Measurements from ENCODE around the gene FBXO4. TPM values are rescaled to one million over a fixed set of nuclear protein-coding genes. Genes with fewer than 3 reads are reported as not detected.

The FBXO4 gene
- total and polyA plus RNA-seq, 2 of the 8 experiments (the other 6 are each of a cell fraction or from before 2014, with no cell fraction given): 0.60 to 0.88 TPM

DNA sequence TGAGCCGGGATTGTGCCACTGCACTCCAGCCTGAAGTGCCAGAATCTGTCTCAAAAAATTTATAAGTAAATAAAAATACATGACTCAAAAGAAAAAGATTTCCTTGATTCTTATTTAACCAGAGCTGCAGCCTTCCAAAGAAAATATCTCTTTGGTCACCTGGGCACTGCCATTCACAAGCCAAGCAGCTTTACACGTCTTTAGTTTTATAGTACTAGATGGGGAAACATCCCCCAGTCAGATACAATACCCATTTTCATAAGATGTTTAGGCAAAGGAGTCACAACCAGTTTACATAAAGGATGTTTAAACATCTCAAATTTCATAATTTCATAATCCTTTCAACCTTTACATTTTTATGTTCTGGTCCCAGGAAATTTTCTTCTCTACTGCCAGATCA is 41.1 kb upstream of the FBXO4 start (continued):
- TF ChIP-seq, protein P1, sequence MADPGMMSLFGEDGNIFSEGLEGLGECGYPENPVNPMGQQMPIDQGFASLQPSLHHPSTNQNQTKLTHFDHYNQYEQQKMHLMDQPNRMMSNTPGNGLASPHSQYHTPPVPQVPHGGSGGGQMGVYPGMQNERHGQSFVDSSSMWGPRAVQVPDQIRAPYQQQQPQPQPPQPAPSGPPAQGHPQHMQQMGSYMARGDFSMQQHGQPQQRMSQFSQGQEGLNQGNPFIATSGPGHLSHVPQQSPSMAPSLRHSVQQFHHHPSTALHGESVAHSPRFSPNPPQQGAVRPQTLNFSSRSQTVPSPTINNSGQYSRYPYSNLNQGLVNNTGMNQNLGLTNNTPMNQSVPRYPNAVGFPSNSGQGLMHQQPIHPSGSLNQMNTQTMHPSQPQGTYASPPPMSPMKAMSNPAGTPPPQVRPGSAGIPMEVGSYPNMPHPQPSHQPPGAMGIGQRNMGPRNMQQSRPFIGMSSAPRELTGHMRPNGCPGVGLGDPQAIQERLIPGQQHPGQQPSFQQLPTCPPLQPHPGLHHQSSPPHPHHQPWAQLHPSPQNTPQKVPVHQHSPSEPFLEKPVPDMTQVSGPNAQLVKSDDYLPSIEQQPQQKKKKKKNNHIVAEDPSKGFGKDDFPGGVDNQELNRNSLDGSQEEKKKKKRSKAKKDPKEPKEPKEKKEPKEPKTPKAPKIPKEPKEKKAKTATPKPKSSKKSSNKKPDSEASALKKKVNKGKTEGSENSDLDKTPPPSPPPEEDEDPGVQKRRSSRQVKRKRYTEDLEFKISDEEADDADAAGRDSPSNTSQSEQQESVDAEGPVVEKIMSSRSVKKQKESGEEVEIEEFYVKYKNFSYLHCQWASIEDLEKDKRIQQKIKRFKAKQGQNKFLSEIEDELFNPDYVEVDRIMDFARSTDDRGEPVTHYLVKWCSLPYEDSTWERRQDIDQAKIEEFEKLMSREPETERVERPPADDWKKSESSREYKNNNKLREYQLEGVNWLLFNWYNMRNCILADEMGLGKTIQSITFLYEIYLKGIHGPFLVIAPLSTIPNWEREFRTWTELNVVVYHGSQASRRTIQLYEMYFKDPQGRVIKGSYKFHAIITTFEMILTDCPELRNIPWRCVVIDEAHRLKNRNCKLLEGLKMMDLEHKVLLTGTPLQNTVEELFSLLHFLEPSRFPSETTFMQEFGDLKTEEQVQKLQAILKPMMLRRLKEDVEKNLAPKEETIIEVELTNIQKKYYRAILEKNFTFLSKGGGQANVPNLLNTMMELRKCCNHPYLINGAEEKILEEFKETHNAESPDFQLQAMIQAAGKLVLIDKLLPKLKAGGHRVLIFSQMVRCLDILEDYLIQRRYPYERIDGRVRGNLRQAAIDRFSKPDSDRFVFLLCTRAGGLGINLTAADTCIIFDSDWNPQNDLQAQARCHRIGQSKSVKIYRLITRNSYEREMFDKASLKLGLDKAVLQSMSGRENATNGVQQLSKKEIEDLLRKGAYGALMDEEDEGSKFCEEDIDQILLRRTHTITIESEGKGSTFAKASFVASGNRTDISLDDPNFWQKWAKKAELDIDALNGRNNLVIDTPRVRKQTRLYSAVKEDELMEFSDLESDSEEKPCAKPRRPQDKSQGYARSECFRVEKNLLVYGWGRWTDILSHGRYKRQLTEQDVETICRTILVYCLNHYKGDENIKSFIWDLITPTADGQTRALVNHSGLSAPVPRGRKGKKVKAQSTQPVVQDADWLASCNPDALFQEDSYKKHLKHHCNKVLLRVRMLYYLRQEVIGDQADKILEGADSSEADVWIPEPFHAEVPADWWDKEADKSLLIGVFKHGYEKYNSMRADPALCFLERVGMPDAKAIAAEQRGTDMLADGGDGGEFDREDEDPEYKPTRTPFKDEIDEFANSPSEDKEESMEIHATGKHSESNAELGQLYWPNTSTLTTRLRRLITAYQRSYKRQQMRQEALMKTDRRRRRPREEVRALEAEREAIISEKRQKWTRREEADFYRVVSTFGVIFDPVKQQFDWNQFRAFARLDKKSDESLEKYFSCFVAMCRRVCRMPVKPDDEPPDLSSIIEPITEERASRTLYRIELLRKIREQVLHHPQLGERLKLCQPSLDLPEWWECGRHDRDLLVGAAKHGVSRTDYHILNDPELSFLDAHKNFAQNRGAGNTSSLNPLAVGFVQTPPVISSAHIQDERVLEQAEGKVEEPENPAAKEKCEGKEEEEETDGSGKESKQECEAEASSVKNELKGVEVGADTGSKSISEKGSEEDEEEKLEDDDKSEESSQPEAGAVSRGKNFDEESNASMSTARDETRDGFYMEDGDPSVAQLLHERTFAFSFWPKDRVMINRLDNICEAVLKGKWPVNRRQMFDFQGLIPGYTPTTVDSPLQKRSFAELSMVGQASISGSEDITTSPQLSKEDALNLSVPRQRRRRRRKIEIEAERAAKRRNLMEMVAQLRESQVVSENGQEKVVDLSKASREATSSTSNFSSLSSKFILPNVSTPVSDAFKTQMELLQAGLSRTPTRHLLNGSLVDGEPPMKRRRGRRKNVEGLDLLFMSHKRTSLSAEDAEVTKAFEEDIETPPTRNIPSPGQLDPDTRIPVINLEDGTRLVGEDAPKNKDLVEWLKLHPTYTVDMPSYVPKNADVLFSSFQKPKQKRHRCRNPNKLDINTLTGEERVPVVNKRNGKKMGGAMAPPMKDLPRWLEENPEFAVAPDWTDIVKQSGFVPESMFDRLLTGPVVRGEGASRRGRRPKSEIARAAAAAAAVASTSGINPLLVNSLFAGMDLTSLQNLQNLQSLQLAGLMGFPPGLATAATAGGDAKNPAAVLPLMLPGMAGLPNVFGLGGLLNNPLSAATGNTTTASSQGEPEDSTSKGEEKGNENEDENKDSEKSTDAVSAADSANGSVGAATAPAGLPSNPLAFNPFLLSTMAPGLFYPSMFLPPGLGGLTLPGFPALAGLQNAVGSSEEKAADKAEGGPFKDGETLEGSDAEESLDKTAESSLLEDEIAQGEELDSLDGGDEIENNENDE (IDR thresholded peaks at IDR 0.05; ENCODE audit: insufficient replicate concordance, low read length): no peak

All from H1 (cell line).